Liver (tissue), 2 donors: ENCODE data around the gene NOL6.

Experiments
- TAF1 ChIP-seq: conservative IDR thresholded peaks from 2 replicates; pipeline ENCODE4 v1.6.1; 2016; ENCODE audit warnings: antibody characterized with exemption, mild to moderate bottlenecking
- YY1 ChIP-seq: IDR thresholded peaks from 2 replicates; pipeline ENCODE4 v1.6.1; 2016; ENCODE audit warnings: antibody characterized with exemption, mild to moderate bottlenecking
- ZBTB33 ChIP-seq: IDR thresholded peaks from 2 replicates; pipeline ENCODE4 v1.6.1; 2016; ENCODE audit warnings: antibody characterized with exemption
- donor health status: healthy.

GRCh38 chr9:33468797-33469621 lies 4.7 kb downstream of the NOL6 start:
- TF ChIP-seq ZBTB33 = no peak
- no peak for TF ChIP-seq YY1
- no peak for TF ChIP-seq TAF1
